NCI-H1092 treated with DMSO at 0.1 percent for 48 hours (cell line): ENCODE measurements around the gene PARD6B.
"Not testable (repeated sequence)": the region's sequence is repeated elsewhere in the genome, so short reads cannot be mapped to it uniquely, and the experiment has no call there.

Experiments used
- DNase-seq: peaks from one replicate; lab custom pipeline; 2025; lab: John Stamatoyannopoulos, UW

The PARD6B gene

DNA sequence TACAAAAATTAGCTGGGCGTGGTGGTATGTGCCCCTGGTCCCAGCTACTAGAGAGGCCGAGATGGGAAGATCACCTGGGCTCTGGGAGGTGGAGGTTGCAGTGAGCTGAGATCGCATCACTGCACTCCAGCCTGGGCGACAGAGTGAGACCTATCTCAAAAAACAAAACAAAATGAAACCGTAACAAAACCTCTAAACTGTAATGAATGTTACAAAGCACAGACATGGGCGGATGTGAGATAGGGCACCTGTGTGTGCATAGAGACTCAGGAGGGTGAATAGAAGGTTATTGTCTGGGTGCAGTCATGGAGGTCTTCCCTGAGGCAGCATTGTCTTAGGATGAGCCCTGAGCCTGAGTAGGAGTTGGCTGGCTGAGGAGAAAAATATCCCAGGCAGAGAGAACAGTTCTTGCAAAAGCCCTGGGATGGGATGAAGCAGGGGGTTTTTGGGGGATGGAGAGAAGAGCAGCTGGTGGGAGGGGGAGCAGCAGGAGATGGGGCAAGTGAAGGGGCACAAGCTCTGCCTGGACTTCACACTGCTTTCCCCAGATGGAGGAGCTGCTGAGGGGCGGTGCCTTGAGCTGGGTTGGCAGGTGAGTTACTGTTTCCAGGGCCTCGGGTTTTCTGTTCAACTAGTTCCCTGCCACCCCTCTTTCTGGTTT is 68.6 kb downstream of the PARD6B start:
- no peak for DNase-seq

GRCh38 chr20:50800986-50801746 is 69.8 kb downstream of the PARD6B start:
- not testable (repeated sequence) for DNase-seq

DNA sequence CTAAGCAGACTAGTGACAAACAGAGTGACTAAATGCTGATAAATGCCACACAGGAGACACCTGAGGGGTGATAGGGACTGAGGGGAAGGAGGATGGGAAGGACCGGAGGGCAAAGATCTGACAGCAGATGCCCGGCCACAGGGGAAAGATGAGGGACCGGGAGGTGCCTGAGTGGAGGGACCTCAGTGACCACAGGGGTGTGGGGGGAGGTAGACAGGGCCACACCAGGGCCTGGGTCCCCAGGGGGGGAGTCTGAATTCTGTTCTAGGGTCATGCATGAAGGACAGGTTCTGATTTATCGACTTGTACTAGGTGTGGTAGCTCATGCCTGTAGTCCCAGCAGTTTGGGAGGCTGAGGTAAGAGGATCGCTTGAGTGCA is 70.4 kb downstream of the PARD6B start:
- DNase-seq = no peak

DNA sequence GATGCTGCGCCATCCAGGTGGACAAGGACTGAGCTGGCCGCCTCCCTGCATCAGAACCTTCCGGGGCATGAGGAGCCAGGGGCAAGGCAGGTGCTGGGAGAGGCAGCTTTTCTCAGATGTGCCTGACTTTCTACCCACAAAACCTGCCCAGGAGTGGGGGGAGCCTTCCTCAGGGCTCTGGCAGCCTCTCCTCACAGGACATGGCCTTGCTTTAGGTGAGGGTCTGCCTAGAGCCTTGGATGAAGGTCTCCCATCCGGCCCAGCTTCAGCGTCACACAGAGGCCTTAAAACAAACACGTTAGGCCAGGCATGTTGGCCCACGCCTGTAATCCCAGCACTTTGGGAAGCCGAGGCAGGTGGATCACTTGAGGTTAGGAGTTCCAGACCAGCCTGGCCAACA is 70.9 kb downstream of the PARD6B start:
- DNase-seq = no peak

- DNase-seq = no peak
Observed at GRCh38 chr20:50804437-50805348, 73.3 kb downstream of the PARD6B start.

DNA sequence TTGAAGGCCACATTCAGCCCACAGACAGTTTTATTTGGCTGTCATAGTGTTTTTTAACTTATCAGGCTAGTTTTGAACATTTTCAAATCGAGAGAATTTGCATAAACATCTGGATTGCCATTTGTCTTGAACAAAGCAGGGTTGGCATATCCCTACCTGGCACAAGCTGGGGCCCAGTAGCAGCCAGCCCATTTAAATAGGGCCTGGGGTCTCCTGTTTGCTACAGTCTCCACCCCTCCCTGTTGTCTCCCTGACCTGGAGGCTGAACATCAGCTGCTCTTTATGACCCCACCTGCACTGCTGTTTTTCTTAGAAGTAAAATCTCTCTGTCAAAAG is 73.9 kb downstream of the PARD6B start:
- no peak for DNase-seq

- DNase-seq = no peak
Observed at GRCh38 chr20:50806126-50806768, 74.9 kb downstream of the PARD6B start.
